HEK293 (cell line): ENCODE measurements around the gene ENDOV.
A peak's percentile ranks its signal among the peaks of the same experiment; 100 is the strongest.

Experiments
- CTCF ChIA-PET: fragments of 350-600 bp; formaldehyde crosslinking; extraction: SDS; loops from one replicate; lab custom pipeline; 2021; ENCODE audit warnings: antibody characterized with exemption; lab: Yijun Ruan, JAX
- POLR2A ChIA-PET: fragments of 300-600 bp; formaldehyde crosslinking; extraction: SDS; loops from one replicate; lab custom pipeline; 2020; ENCODE audit warnings: antibody characterized with exemption, inconsistent platforms; lab: Yijun Ruan, JAX
- H3K27ac ChIP-seq: fragments of 200-500 bp; sonication (Bioruptor generic); 2 replicates; pipeline ENCODE4 v1.5.1; 2014; ENCODE audit warnings: low read depth, low read length, control low read depth, inconsistent platforms; ENCODE audit errors: extremely low read depth
- H3K36me3 ChIP-seq, 2 experiments: fragments of 200-500 bp in 1 of 2; sonication (Bioruptor generic) in 1 of 2; 1 replicate in 1 of 2; 2 replicates in 1 of 2; pipeline ENCODE4 v1.5.1; 2014 to 2017; ENCODE audit warnings: inconsistent platforms in 2 of 2, low read length in 2 of 2; ENCODE audit not compliant: control insufficient read depth in 2 of 2, insufficient read depth in 1 of 2
- H3K4me1 ChIP-seq: fragments of 200-500 bp; sonication (Bioruptor generic); 2 replicates; pipeline ENCODE4 v1.5.1; 2014; ENCODE audit warnings: mild to moderate bottlenecking, low read length, inconsistent platforms; ENCODE audit not compliant: control insufficient read depth, insufficient read depth
- H3K4me3 ChIP-seq: 2 replicates; pipeline ENCODE4 v1.5.1; 2011; ENCODE audit warnings: low read depth, mild to moderate bottlenecking, control low read depth, low read length, moderate library complexity
- H3K9me3 ChIP-seq: fragments of 200-500 bp; sonication (Bioruptor generic); 2 replicates; pipeline ENCODE4 v1.5.1; 2014; ENCODE audit warnings: low read depth, low read length, inconsistent platforms; ENCODE audit not compliant: control insufficient read depth, insufficient read depth
- ATF2 ChIP-seq: fragments of 450-650 bp; formaldehyde crosslinking; IDR thresholded peaks from 2 replicates; pipeline ENCODE4 v1.5.1; 2016; ENCODE audit warnings: missing biosample characterization, missing genetic modification characterization, low read depth
- CTCF ChIP-seq: fragments of 450-650 bp; formaldehyde crosslinking; IDR thresholded peaks from 2 replicates; pipeline ENCODE4 v1.5.1; 2016; ENCODE audit warnings: missing biosample characterization, missing genetic modification characterization
- GLIS2 ChIP-seq: fragments of 450-650 bp; formaldehyde crosslinking; IDR thresholded peaks from 2 replicates; pipeline ENCODE4 v1.5.1; 2016; ENCODE audit warnings: missing biosample characterization, missing genetic modification characterization
- IKZF3 ChIP-seq: fragments of 450-650 bp; IDR thresholded peaks from 2 replicates; pipeline ENCODE4 v1.5.0; 2018; ENCODE audit warnings: missing biosample characterization, mild to moderate bottlenecking, missing genetic modification characterization, moderate library complexity
- REST ChIP-seq: fragments of 450-650 bp; formaldehyde crosslinking; IDR thresholded peaks from 2 replicates; pipeline ENCODE4 v1.5.1; 2016; ENCODE audit warnings: missing biosample characterization, missing genetic modification characterization
- SP2 ChIP-seq: fragments of 450-650 bp; formaldehyde crosslinking; IDR thresholded peaks from 2 replicates; pipeline ENCODE4 v1.5.1; 2016; ENCODE audit warnings: missing biosample characterization, missing genetic modification characterization
- YY2 ChIP-seq: fragments of 450-650 bp; formaldehyde crosslinking; IDR thresholded peaks from 2 replicates; pipeline ENCODE4 v1.5.1; 2016; ENCODE audit warnings: missing biosample characterization, missing genetic modification characterization
- ZBTB1 ChIP-seq: fragments of 450-650 bp; formaldehyde crosslinking; IDR thresholded peaks from 2 replicates; pipeline ENCODE4 v1.5.1; 2016; ENCODE audit warnings: missing biosample characterization, missing genetic modification characterization
- ZBTB49 ChIP-seq: fragments of 450-650 bp; formaldehyde crosslinking; IDR thresholded peaks from 2 replicates; pipeline ENCODE4 v1.5.1; 2016; ENCODE audit warnings: missing biosample characterization, missing genetic modification characterization, low read depth
- ZFP3 ChIP-seq: fragments of 450-650 bp; formaldehyde crosslinking; IDR thresholded peaks from 2 replicates; pipeline ENCODE4 v1.5.1; 2016; ENCODE audit warnings: low read depth, missing biosample characterization, missing genetic modification characterization
- ZFP69B ChIP-seq: fragments of 450-650 bp; formaldehyde crosslinking; IDR thresholded peaks from 2 replicates; pipeline ENCODE4 v1.5.1; 2016; ENCODE audit warnings: missing biosample characterization, missing genetic modification characterization
- ZIC2 ChIP-seq: fragments of 450-650 bp; formaldehyde crosslinking; IDR thresholded peaks from 2 replicates; pipeline ENCODE4 v1.5.1; 2016; ENCODE audit warnings: missing biosample characterization, missing genetic modification characterization
- ZNF114 ChIP-seq: fragments of 450-650 bp; formaldehyde crosslinking; IDR thresholded peaks from 2 replicates; pipeline ENCODE4 v1.5.0; 2017; ENCODE audit warnings: missing biosample characterization, missing genetic modification characterization
- ZNF121 ChIP-seq: fragments of 450-650 bp; formaldehyde crosslinking; IDR thresholded peaks from 2 replicates; pipeline ENCODE4 v1.5.1; 2016; ENCODE audit warnings: missing biosample characterization, missing genetic modification characterization
- ZNF174 ChIP-seq: fragments of 450-650 bp; formaldehyde crosslinking; IDR thresholded peaks from 2 replicates; pipeline ENCODE4 v1.5.0; 2017; ENCODE audit warnings: missing biosample characterization, mild to moderate bottlenecking, missing genetic modification characterization
- ZNF175 ChIP-seq: fragments of 450-650 bp; formaldehyde crosslinking; IDR thresholded peaks from 2 replicates; pipeline ENCODE4 v1.5.1; 2016; ENCODE audit warnings: missing biosample characterization, missing genetic modification characterization
- ZNF211 ChIP-seq: fragments of 450-650 bp; formaldehyde crosslinking; IDR thresholded peaks from 2 replicates; pipeline ENCODE4 v1.5.1; 2016; ENCODE audit warnings: low read depth, missing biosample characterization, missing genetic modification characterization
- ZNF239 ChIP-seq: fragments of 450-650 bp; formaldehyde crosslinking; IDR thresholded peaks from 2 replicates; pipeline ENCODE4 v1.5.1; 2016; ENCODE audit warnings: missing biosample characterization, missing genetic modification characterization
- ZNF248 ChIP-seq: fragments of 450-650 bp; formaldehyde crosslinking; IDR thresholded peaks from 2 replicates; pipeline ENCODE4 v1.5.1; 2017; ENCODE audit warnings: missing biosample characterization, missing genetic modification characterization
- ZNF398 ChIP-seq: fragments of 450-650 bp; formaldehyde crosslinking; IDR thresholded peaks from 2 replicates; pipeline ENCODE4 v1.5.1; 2017; ENCODE audit warnings: missing biosample characterization, missing genetic modification characterization
- ZNF449 ChIP-seq: fragments of 450-650 bp; formaldehyde crosslinking; IDR thresholded peaks from 2 replicates; pipeline ENCODE4 v1.5.1; 2017; ENCODE audit warnings: missing biosample characterization, mild to moderate bottlenecking, missing genetic modification characterization, moderate library complexity
- ZNF473 ChIP-seq: fragments of 450-650 bp; formaldehyde crosslinking; IDR thresholded peaks from 2 replicates; pipeline ENCODE4 v1.5.1; 2017; ENCODE audit warnings: missing biosample characterization, missing genetic modification characterization
- ZNF561 ChIP-seq: fragments of 450-650 bp; IDR thresholded peaks from 2 replicates; pipeline ENCODE4 v1.5.1; 2018; ENCODE audit warnings: missing biosample characterization, missing genetic modification characterization, borderline replicate concordance
- ZNF571 ChIP-seq: fragments of 450-650 bp; formaldehyde crosslinking; IDR thresholded peaks from 2 replicates; pipeline ENCODE4 v1.5.0; 2017; ENCODE audit warnings: missing biosample characterization, missing genetic modification characterization
- ZNF600 ChIP-seq: fragments of 450-650 bp; formaldehyde crosslinking; IDR thresholded peaks from 2 replicates; pipeline ENCODE4 v1.5.1; 2016; ENCODE audit warnings: missing biosample characterization, missing genetic modification characterization
- ZNF660 ChIP-seq: fragments of 450-650 bp; IDR thresholded peaks from 2 replicates; pipeline ENCODE4 v1.5.1; 2018; ENCODE audit warnings: missing biosample characterization, mild to moderate bottlenecking, missing genetic modification characterization
- ZXDB ChIP-seq: fragments of 450-650 bp; formaldehyde crosslinking; IDR thresholded peaks from 2 replicates; pipeline ENCODE4 v1.5.1; 2016; ENCODE audit warnings: missing biosample characterization, missing genetic modification characterization

ENDOV gene

GRCh38 chr17:80441133-80441578 lies 26.2 kb downstream of the ENDOV start:
- Histone ChIP-seq H3K4me1 (no peaks in the 10 kb centered on the region), H3K9me3 (no peaks in the 10 kb centered on the region), H3K36me3 (no peaks in the 10 kb centered on the region), H3K27ac (no peak overlapping the region), H3K4me3 (no peak overlapping the region)
- ChIA-PET CTCF (interaction anchor here (0.7 kb wide), 1 partner anchor 469 kb away, joined by 6 read pairs; no protein-coding TSS in a partner anchor), POLR2A (interaction anchor here (0.7 to 2.4 kb wide), 2 partner anchors 10 to 14 kb away, joined by 3 to 13 read pairs; no protein-coding TSS in a partner anchor)
- no peak for TF ChIP-seq ZNF114 (tag by site-specific recombination)
- TF ChIP-seq ZNF175 (tag by site-specific recombination), result no peak
- TF ChIP-seq REST (tag by site-specific recombination), result peak; percentile 99
- TF ChIP-seq ZXDB (tag by site-specific recombination), result no peak
- TF ChIP-seq ZNF248 (tag by site-specific recombination), result no peak
- no peak for TF ChIP-seq ZNF449 (tag by site-specific recombination)
- TF ChIP-seq ZNF561 (tag by site-specific recombination), result no peak
- TF ChIP-seq IKZF3 (tag by site-specific recombination), result no peak
- peak; percentile 29; the same call in 1 of the 2 replicates for TF ChIP-seq ZFP69B (tag by site-specific recombination)
- TF ChIP-seq ZBTB49 (tag by site-specific recombination), result no peak
- peak; percentile 61 for TF ChIP-seq SP2 (tag by site-specific recombination)
- TF ChIP-seq ZNF174 (tag by site-specific recombination), result no peak
- TF ChIP-seq GLIS2 (tag by site-specific recombination), result peak; percentile 47; the same call in 1 of the 2 replicates
- no peak for TF ChIP-seq ZNF473
- no peak for TF ChIP-seq ZNF571 (tag by site-specific recombination)
- TF ChIP-seq YY2, result no peak
- TF ChIP-seq ATF2 (tag by site-specific recombination), result no peak
- no peak for TF ChIP-seq ZFP3 (tag by site-specific recombination)
- no peak for TF ChIP-seq ZNF121
- TF ChIP-seq ZNF239 (tag by site-specific recombination), result no peak
- no peak for TF ChIP-seq ZBTB1 (tag by site-specific recombination)
- TF ChIP-seq ZIC2, result peak; percentile 75
- TF ChIP-seq CTCF (tag by site-specific recombination), result no peak
- no peak for TF ChIP-seq ZNF211 (tag by site-specific recombination)
- TF ChIP-seq ZNF398 (tag by site-specific recombination), result no peak
- TF ChIP-seq ZNF660 (tag by site-specific recombination), result no peak
- 0 out of 2 replicates have a peak, but pooled peaks have one; percentile 22 for TF ChIP-seq ZNF600
